KMS-11 (cell line): Measurements from ENCODE around the gene UBR3.

Experiments
- H2AFZ ChIP-seq: fragments of 200-600 bp; sonication (generic); 2 replicates; pipeline ENCODE4 v1.6.1; 2016; ENCODE audit warnings: antibody characterized with exemption, mixed run types, low read depth
- H3K27ac ChIP-seq: fragments of 200-600 bp; sonication (generic); 2 replicates; pipeline ENCODE4 v1.6.1; 2016; ENCODE audit warnings: mild to moderate bottlenecking, mixed run types
- H3K27me3 ChIP-seq: fragments of 200-600 bp; sonication (generic); 2 replicates; pipeline ENCODE4 v1.6.1; 2017; ENCODE audit warnings: mild to moderate bottlenecking, low read depth, mixed run types, moderate library complexity; ENCODE audit not compliant: insufficient read depth
- H3K36me3 ChIP-seq: fragments of 200-600 bp; sonication (generic); 2 replicates; pipeline ENCODE4 v1.6.1; 2017; ENCODE audit warnings: mild to moderate bottlenecking, mixed run types; ENCODE audit not compliant: insufficient read depth
- H3K4me1 ChIP-seq: fragments of 200-600 bp; sonication (generic); 2 replicates; pipeline ENCODE4 v1.6.1; 2016; ENCODE audit warnings: mild to moderate bottlenecking, low read depth, mixed run types; ENCODE audit not compliant: poor library complexity, severe bottlenecking
- H3K4me2 ChIP-seq: fragments of 200-600 bp; sonication (generic); 2 replicates; pipeline ENCODE4 v1.7.0; 2016; ENCODE audit warnings: mild to moderate bottlenecking, mixed run types
- H3K4me3 ChIP-seq: fragments of 200-600 bp; sonication (generic); IDR thresholded peaks from 2 replicates; pipeline ENCODE4 v1.6.1; 2017; ENCODE audit warnings: low read depth, low read length, mixed read lengths; ENCODE audit not compliant: insufficient read depth
- H3K79me2 ChIP-seq: fragments of 200-600 bp; sonication (generic); 2 replicates; pipeline ENCODE4 v1.6.1; 2016; ENCODE audit warnings: low read depth, mixed run types; ENCODE audit not compliant: insufficient read depth
- H3K9ac ChIP-seq: fragments of 200-600 bp; sonication (generic); 2 replicates; pipeline ENCODE4 v1.6.1; 2016; ENCODE audit warnings: mild to moderate bottlenecking, mixed run types
- H4K20me1 ChIP-seq: fragments of 200-600 bp; sonication (generic); 2 replicates; pipeline ENCODE4 v1.6.1; 2016; ENCODE audit warnings: mild to moderate bottlenecking, mixed run types; ENCODE audit not compliant: insufficient read depth
- TF ChIP-seq, protein P1 (sequence below): fragments of 200-600 bp; sonication (generic); conservative IDR thresholded peaks from 2 replicates; pipeline ENCODE4 v1.6.1; 2017; ENCODE audit warnings: low read depth, mild to moderate bottlenecking, antibody characterized with exemption, low read length, moderate library complexity, mixed read lengths

The UBR3 gene

DNA sequence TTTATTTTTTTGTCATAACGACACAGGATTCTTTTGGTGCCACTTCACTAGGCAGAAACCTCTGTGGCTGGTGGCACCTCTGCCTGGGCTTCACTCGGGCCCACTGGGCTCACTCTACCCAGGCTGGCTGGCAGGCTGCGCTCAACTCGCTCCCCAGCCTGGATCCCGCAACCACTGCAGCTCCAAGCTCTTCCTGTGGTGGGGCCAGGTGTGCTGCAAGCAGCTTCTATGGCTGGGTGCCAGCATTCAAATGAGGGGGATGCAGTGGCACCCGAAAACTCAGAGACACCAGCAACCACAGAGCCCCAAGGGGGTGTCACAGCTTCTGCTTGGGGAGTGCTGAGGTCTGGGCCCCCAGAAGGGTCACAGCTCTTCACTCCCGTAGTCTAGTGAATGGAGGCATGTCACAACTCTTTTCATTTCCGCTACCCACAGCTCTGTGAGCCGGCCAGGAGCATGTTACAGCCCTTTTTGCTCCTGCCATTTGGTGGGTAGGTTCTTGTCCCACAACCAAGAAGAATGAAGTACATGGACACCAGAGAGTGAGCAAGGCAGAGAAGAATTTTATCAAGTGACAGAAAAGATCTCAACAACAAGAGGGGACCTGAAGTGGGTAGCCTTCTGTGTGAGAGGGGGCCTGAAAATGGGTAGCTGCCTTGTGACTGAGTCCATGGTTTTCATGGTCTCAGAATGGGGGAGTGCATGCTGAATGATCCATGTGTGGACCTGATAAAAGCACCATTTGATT lies 170.1 kb downstream of the UBR3 start:
- Histone ChIP-seq H3K36me3 (no peaks in the 10 kb centered on the region), H2AFZ (no peak overlapping the region), H3K27ac (no peak overlapping the region), H3K4me1 (no peaks in the 10 kb centered on the region), H3K9ac (no peak overlapping the region), H3K79me2 (no peaks in the 10 kb centered on the region), H3K27me3 (no peaks in the 10 kb centered on the region), H4K20me1 (no peaks in the 10 kb centered on the region), H3K4me2 (no peak overlapping the region), H3K4me3 (no peak overlapping the region)
- TF ChIP-seq, protein P1, sequence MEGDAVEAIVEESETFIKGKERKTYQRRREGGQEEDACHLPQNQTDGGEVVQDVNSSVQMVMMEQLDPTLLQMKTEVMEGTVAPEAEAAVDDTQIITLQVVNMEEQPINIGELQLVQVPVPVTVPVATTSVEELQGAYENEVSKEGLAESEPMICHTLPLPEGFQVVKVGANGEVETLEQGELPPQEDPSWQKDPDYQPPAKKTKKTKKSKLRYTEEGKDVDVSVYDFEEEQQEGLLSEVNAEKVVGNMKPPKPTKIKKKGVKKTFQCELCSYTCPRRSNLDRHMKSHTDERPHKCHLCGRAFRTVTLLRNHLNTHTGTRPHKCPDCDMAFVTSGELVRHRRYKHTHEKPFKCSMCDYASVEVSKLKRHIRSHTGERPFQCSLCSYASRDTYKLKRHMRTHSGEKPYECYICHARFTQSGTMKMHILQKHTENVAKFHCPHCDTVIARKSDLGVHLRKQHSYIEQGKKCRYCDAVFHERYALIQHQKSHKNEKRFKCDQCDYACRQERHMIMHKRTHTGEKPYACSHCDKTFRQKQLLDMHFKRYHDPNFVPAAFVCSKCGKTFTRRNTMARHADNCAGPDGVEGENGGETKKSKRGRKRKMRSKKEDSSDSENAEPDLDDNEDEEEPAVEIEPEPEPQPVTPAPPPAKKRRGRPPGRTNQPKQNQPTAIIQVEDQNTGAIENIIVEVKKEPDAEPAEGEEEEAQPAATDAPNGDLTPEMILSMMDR = no peak

DNA sequence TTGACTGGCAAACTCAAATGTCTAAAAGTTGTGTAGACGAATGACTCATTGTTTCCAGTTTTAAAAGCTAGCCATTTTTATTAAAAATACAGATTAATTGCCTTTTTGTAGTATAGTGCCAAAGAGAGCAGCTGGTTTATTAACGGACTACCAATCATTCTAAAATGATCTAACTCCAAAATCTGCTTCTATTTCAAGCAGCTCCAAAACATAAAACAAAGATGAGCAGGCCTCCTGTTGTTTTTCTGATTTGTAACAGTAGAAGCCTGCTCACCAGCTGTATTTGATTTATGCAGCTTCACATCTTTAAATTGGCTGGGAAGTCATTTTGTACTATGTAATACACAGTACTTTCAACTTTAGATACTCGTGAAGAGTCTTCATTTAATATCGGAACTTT lies 171.8 kb downstream of the UBR3 start:
- Histone ChIP-seq H2AFZ (no peak overlapping the region), H3K27ac (no peak overlapping the region), H3K9ac (no peak overlapping the region), H3K79me2 (no peaks in the 10 kb centered on the region), H3K4me2 (no peak overlapping the region), H3K36me3 (no peaks in the 10 kb centered on the region), H3K4me1 (no peaks in the 10 kb centered on the region), H4K20me1 (no peaks in the 10 kb centered on the region), H3K4me3 (no peak overlapping the region), H3K27me3 (no peaks in the 10 kb centered on the region)
- TF ChIP-seq, protein P1 = no peak

DNA sequence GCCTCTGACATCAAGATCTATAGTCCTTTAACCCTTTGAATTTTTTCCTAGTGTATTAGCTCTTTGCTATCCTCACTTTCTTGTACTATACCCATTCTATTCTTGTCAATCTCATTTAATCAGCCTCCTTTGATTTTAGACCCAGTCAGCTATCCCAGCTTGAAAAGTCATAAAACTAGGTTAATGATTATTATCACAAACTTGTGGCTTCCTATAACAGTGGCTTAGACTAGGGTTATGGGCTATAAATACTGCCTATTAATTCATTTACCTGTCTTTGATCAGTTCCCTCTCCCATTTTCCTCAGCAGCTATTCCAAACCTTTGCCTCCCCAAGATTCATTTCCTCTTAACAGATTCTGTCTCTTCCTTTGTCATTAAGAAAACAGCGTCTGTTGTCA lies 174.8 kb downstream of the UBR3 start:
- Histone ChIP-seq H3K9ac (no peak overlapping the region), H3K27me3 (no peaks in the 10 kb centered on the region), H4K20me1 (no peaks in the 10 kb centered on the region), H3K4me2 (no peak overlapping the region), H3K4me1 (no peaks in the 10 kb centered on the region), H3K27ac (no peak overlapping the region), H2AFZ (no peak overlapping the region), H3K79me2 (no peaks in the 10 kb centered on the region), H3K36me3 (no peaks in the 10 kb centered on the region), H3K4me3 (no peak overlapping the region)
- TF ChIP-seq, protein P1 = no peak

DNA sequence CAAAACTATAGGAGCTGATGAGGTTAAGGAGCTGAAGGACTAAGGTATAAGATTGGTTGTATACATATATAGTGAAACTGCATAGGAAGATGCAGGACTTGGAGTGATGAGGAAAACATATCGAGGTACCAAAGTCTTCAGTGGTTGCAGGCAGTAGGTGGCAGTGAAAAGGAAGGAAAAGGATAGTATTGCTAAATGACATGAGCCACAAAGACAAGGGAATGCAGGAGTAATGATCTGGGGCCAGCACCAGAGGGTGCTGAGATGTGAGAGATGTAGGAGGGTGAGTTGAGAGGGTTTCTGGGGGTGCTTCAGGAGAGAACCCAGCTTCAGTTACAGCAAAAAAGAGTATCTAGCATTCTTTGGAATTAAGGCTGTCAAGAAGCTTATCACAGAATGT lies 178.4 kb downstream of the UBR3 start:
- Histone ChIP-seq H4K20me1 (no peaks in the 10 kb centered on the region), H3K9ac (no peak overlapping the region), H3K36me3 (no peaks in the 10 kb centered on the region), H3K4me1 (no peaks in the 10 kb centered on the region), H3K4me2 (no peak overlapping the region), H3K79me2 (no peaks in the 10 kb centered on the region), H3K27ac (no peak overlapping the region), H3K27me3 (no peaks in the 10 kb centered on the region), H2AFZ (no peak overlapping the region), H3K4me3 (no peak overlapping the region)
- TF ChIP-seq, protein P1 = no peak
